Panc1 (cell line): ENCODE data around the gene NCOR2. TPM values are rescaled to one million over a fixed set of nuclear protein-coding genes. Genes with fewer than 3 reads are reported as not detected.
A peak's percentile ranks its signal among the peaks of the same experiment; 100 is the strongest.

Experiments used
- ATAC-seq: fragments of 200-7000 bp; cut with Tn5 transposase; 2 replicates; pipeline ENCODE4 v1.9.1; 2020; ENCODE audit warnings: mild to moderate bottlenecking, moderate library complexity
- Bru-seq: library from RNA; stranded (reverse); fragments of 400-500 nt; gene quantifications from one replicate; lab custom pipeline; 2021; lab: Mats Ljungman, UMichigan
- BruChase-seq, 2 experiments: library from RNA; stranded (reverse); fragments of 400-500 nt; gene quantifications; one replicate each; lab custom pipeline; 2021; lab: Mats Ljungman, UMichigan
- BruUV-seq: library from RNA; stranded (reverse); fragments of 400-500 nt; replicated peaks from 2 replicates; lab custom pipeline; 2021; lab: Mats Ljungman, UMichigan
- CTCF ChIA-PET: fragments of 300-600 bp; sonication (Branson Sonifier 250); formaldehyde crosslinking; loops from one replicate; lab custom pipeline; 2022; ENCODE audit warnings: antibody characterized with exemption; lab: Charles Lee
- POLR2A ChIA-PET: fragments of 300-600 bp; sonication (Branson Sonifier 250); formaldehyde crosslinking; loops from one replicate; lab custom pipeline; 2022; ENCODE audit warnings: antibody characterized with exemption; lab: Charles Lee
- DNase-seq: peaks from one replicate; pipeline ENCODE4 v3.0.0-alpha.2; 2010; ENCODE audit warnings: low read depth, low spot score
- H3K27ac ChIP-seq: 2 replicates; pipeline ENCODE4 v1.5.1; 2011; ENCODE audit warnings: mild to moderate bottlenecking, low read length, inconsistent platforms
- H3K27me3 ChIP-seq: fragments of 200-500 bp; sonication (Bioruptor generic); 2 replicates; pipeline ENCODE4 v1.6.0; 2014; ENCODE audit warnings: low read length, inconsistent platforms; ENCODE audit not compliant: control insufficient read depth, insufficient read depth
- H3K36me3 ChIP-seq: fragments of 200-500 bp; sonication (Bioruptor generic); 2 replicates; pipeline ENCODE4 v1.5.1; 2014; ENCODE audit warnings: inconsistent platforms, mild to moderate bottlenecking, low read length, moderate library complexity; ENCODE audit not compliant: control insufficient read depth, insufficient read depth
- H3K4me1 ChIP-seq: 2 replicates; pipeline ENCODE4 v1.5.1; 2011; ENCODE audit warnings: inconsistent platforms, mild to moderate bottlenecking, low read length, moderate library complexity; ENCODE audit not compliant: control insufficient read depth, insufficient read depth
- H3K4me3 ChIP-seq, 2 experiments: 2 replicates each; pipeline ENCODE4 v1.5.1; 2011 to 2012; ENCODE audit warnings: low read depth in 2 of 2, low read length in 2 of 2, mild to moderate bottlenecking in 2 of 2, inconsistent platforms in 1 of 2, moderate library complexity in 1 of 2
- H3K9me3 ChIP-seq: fragments of 200-500 bp; sonication (Bioruptor generic); 2 replicates; pipeline ENCODE4 v1.5.1; 2014; ENCODE audit warnings: low read depth, mild to moderate bottlenecking, inconsistent platforms, low read length, moderate library complexity; ENCODE audit not compliant: control insufficient read depth, insufficient read depth
- CTCF ChIP-seq: fragments of 450-650 bp; IDR thresholded peaks from 2 replicates; pipeline ENCODE4 v1.5.1; 2017; ENCODE audit warnings: mild to moderate bottlenecking
- POLR2AphosphoS5 ChIP-seq: IDR thresholded peaks from 2 replicates; pipeline ENCODE4 v1.6.1; 2012; ENCODE audit warnings: mild to moderate bottlenecking, low read depth, low read length, moderate library complexity
- REST ChIP-seq, 2 experiments: IDR thresholded peaks; 2 replicates each; pipeline ENCODE4 v1.6.1; 2011 to 2012; ENCODE audit warnings: low read depth in 2 of 2, control low read depth in 1 of 2, low read length in 1 of 2, mild to moderate bottlenecking in 1 of 2, moderate library complexity in 1 of 2; ENCODE audit not compliant: insufficient read depth in 1 of 2
- SIN3A ChIP-seq: IDR thresholded peaks from 2 replicates; pipeline ENCODE4 v1.6.1; 2012; ENCODE audit warnings: low read depth, mild to moderate bottlenecking, low read length, moderate library complexity, borderline replicate concordance; ENCODE audit not compliant: insufficient read depth
- TCF7L2 ChIP-seq: IDR thresholded peaks from 2 replicates; pipeline ENCODE4 v1.6.1; 2011; ENCODE audit warnings: mild to moderate bottlenecking, low read depth, low read length, inconsistent platforms
- in situ Hi-C: cut with HindIII; loops from 2 replicates; pipeline ENCODE4 v1.10.0; 2016; ENCODE audit warnings: low sequenced_read_pairs, low pct_unique_long_range_greater_than_20kb
- intact Hi-C: fragments of 100-400 bp; cut with micrococcal nuclease; formaldehyde crosslinking; loops from one replicate; pipeline ENCODE4 v1.10.0; 2022; ENCODE audit not compliant: unreplicated experiment
- long read RNA-seq: library from polyadenylated mRNA; unstranded; transcript quantifications from one replicate; pipeline ENCODE4 v2.0.0, GENCODE V29; 2021; ENCODE audit not compliant: unreplicated experiment
- polyA plus RNA-seq: library from polyadenylated mRNA; unstranded; fragments of >200 nt; gene quantifications from one replicate; pipeline ENCODE4 v1.2.1, GENCODE V29; 2012; ENCODE audit warnings: missing spikeins; ENCODE audit not compliant: insufficient read length
- total RNA-seq: library from RNA; stranded (reverse); gene quantifications from one replicate; pipeline ENCODE4 v1.2.1, GENCODE V29; 2021; ENCODE audit not compliant: unreplicated experiment

Gene NCOR2
- 461 TPM for total RNA-seq
- 441 TPM for polyA plus RNA-seq
- percentile 88 among the genes with signal in this experiment for Bru-seq, nascent RNA
- percentile 78 among the genes with signal in this experiment for BruChase-seq, experiment 1, labeled RNA remaining after a 2-hour chase
- BruChase-seq, experiment 2, labeled RNA remaining after a 6-hour chase = percentile 85 among the genes with signal in this experiment
- long read RNA-seq, partial matches to known transcripts = 137 of 312 reads
- long read RNA-seq, other reads (novel, unspliced or antisense) = 175 of 312 reads

GRCh38 chr12:124566997-124567672, at the start of gene NCOR2:
Gene NCOR2, minus strand, starts transcription at chr12:124567612. Its CDS starts 72,361 bp downstream, at chr12:124495251.
- POLR2A ChIA-PET = interaction anchor here (0.5 kb wide), 1 partner anchor 15 kb away, joined by 4 read pairs; no protein-coding TSS in a partner anchor
- no TSS peak for BruUV-seq
- Histone ChIP-seq H3K27ac (peak within 1 kb of the TSS; percentile 91), H3K27me3 (no peaks in the 10 kb centered on the region), H3K4me1 (peaks cover 40% of the 10 kb centered on the region), H3K36me3 (no peaks in the 10 kb centered on the region; the same call in 1 of the 2 replicates), H3K4me3 (peak within 1 kb of the TSS; percentile 84), H3K9me3 (no peaks in the 10 kb centered on the region)
- CTCF ChIA-PET = interaction anchor here (0.6 kb wide), 1 partner anchor 174 kb away, joined by 3 read pairs; no protein-coding TSS in a partner anchor
- DNase-seq (no peak), ATAC-seq (peak; percentile 40)
- TF ChIP-seq POLR2AphosphoS5 = no peak
- TF ChIP-seq REST (IDR thresholded peaks at IDR 0.05; ENCODE audit: insufficient read depth in 1 of 2, low read depth in 2 of 2, low read length in 1 of 2) = no peak
- no peak; the same call in 1 of the 2 replicates for TF ChIP-seq CTCF
- peak; percentile 10; the same call in 1 of the 2 replicates for TF ChIP-seq SIN3A
- no peak for TF ChIP-seq TCF7L2
- in situ Hi-C loops (no loop called here), intact Hi-C loops (loop anchor here (5.0 to 10.0 kb wide), 4 partner anchors 115 to 198 kb away; no protein-coding TSS in a partner anchor)

DNA sequence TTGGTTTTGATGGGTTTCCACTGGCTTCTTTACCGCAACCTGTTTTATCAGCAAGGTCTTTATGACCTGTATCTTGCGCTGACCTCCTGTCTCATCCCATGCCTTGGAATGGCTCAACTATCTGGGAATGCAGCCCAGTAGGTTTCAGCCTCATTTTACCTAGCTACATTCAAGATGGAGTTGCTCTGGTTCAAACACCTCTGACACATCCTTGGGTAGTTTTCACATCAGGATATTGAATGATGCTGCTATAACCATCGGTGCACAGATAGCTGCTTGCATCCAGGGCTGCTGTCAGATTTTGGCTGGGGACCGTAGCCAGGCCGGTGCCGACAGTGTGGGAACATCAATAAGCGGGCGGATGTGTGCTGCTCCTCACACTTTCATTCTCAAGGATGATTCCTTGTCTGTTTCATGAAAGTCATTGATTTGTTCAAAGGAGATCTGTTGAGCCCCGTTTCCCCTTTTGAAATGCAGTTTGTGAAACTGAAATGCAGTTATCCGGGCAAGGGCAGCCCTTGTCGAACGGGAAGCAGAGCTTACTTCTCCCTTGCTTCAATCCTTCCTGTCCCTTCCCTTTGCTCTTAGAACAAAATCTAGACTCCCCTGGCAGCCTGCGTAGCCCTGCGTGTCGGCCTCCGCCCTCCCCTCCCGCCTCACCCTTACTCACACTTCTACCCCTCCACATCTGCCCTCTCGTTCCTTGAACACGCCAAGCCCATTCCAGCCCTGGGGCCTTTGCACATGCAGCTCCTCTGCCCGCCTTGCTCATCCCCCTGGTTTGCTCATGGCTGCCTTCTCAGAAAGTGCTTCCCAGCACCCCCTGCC, 49.2 kb upstream of the NCOR2 start:
- no TSS peak for BruUV-seq
- ChIA-PET CTCF (no interaction called here), POLR2A (no interaction called here)
- Histone ChIP-seq H3K27ac (no peak overlapping the region), H3K4me3 (no peak overlapping the region), H3K4me1 (no peaks in the 10 kb centered on the region), H3K27me3 (no peaks in the 10 kb centered on the region), H3K9me3 (no peaks in the 10 kb centered on the region), H3K36me3 (no peaks in the 10 kb centered on the region)
- TF ChIP-seq TCF7L2 = no peak
- TF ChIP-seq POLR2AphosphoS5 = no peak
- intact Hi-C loops (no loop called here), in situ Hi-C loops (no loop called here)
- DNase-seq (no peak), ATAC-seq (no peak)
